Endothelial cell of umbilical vein (primary cell): ENCODE data around the gene PLCH1. TPM values are rescaled to one million over a fixed set of nuclear protein-coding genes. Genes with fewer than 3 reads are reported as not detected.

Experiments used
- BruUV-seq: library from RNA; stranded (reverse); fragments of 400-500 nt; replicated peaks from 2 replicates; lab custom pipeline; 2021; lab: Mats Ljungman, UMichigan
- CTCF ChIA-PET: fragments of 300-600, 350-600 bp; sonication (Branson Sonifier 250); formaldehyde crosslinking; loops from one replicate; lab custom pipeline; 2021; ENCODE audit warnings: antibody characterized with exemption, inconsistent platforms; lab: Charles Lee
- POLR2A ChIA-PET: fragments of 300-600, 350-600 bp; sonication (Branson Sonifier 250); formaldehyde crosslinking; loops from one replicate; lab custom pipeline; 2021; ENCODE audit warnings: antibody characterized with exemption, inconsistent platforms; lab: Charles Lee
- DNase-seq: peaks from one replicate; pipeline ENCODE4 v3.0.0-alpha.2; 2011; ENCODE audit warnings: low read depth, low spot score
- FAIRE-seq: peaks from 2 replicates; lab custom pipeline; 2011; peaks lifted over from hg19 to GRCh38; lab: Jason Lieb, UNC
- H2AFZ ChIP-seq: 2 replicates; pipeline ENCODE4 v1.6.0; 2012; ENCODE audit warnings: low read depth, low read length, control low read depth, inconsistent platforms
- H3K27ac ChIP-seq: 2 replicates; pipeline ENCODE4 v1.5.1; 2011; ENCODE audit warnings: low read depth, mild to moderate bottlenecking, control low read depth, low read length, moderate library complexity; ENCODE audit not compliant: insufficient read depth
- H3K27me3 ChIP-seq, 2 experiments: 2 replicates each; pipeline versions ENCODE4 v1.6.0 to v1.6.1; 2011; ENCODE audit warnings: low read length in 2 of 2, mixed read lengths in 1 of 2; ENCODE audit not compliant: control insufficient read depth in 2 of 2, insufficient read depth in 2 of 2
- H3K36me3 ChIP-seq, 2 experiments: 2 replicates in 1 of 2; 3 replicates in 1 of 2; pipeline ENCODE4 v1.5.1; 2011; ENCODE audit warnings: low read length in 2 of 2, mild to moderate bottlenecking in 1 of 2, moderate library complexity in 1 of 2; ENCODE audit not compliant: control insufficient read depth in 2 of 2, insufficient read depth in 2 of 2; ENCODE audit errors: extremely low read depth in 1 of 2
- H3K4me1 ChIP-seq: 3 replicates; pipeline ENCODE4 v1.5.1; 2011; ENCODE audit warnings: mild to moderate bottlenecking, low read length; ENCODE audit not compliant: control insufficient read depth, insufficient read depth; ENCODE audit errors: extremely low read depth
- H3K4me2 ChIP-seq: 2 replicates; pipeline ENCODE4 v1.6.1; 2011; ENCODE audit warnings: low read length, control low read depth, mixed read lengths; ENCODE audit not compliant: insufficient read depth
- H3K4me3 ChIP-seq, 3 experiments: fragments of 200-600 bp in 1 of 3; sonication (generic), shearing (Covaris generic) in 1 of 3; replicated peaks in 1 of 3; 2 replicates each; pipeline ENCODE4 v1.5.1; 2011 to 2016; ENCODE audit warnings: control low read depth in 3 of 3, low read length in 3 of 3, mild to moderate bottlenecking in 2 of 3, inconsistent platforms in 1 of 3, low read depth in 1 of 3, moderate library complexity in 1 of 3; ENCODE audit not compliant: insufficient read depth in 1 of 3
- H3K79me2 ChIP-seq: 2 replicates; pipeline ENCODE4 v1.6.0; 2012; ENCODE audit warnings: low read length, inconsistent platforms; ENCODE audit not compliant: control insufficient read depth, insufficient read depth
- H3K9ac ChIP-seq: replicated peaks from 2 replicates; pipeline ENCODE3; 2011; ENCODE audit warnings: low read length, control low read depth; ENCODE audit not compliant: insufficient read depth; ENCODE audit errors: extremely low read depth
- H3K9me1 ChIP-seq: replicated peaks from 3 replicates; pipeline ENCODE4 v1.6.0; 2011; ENCODE audit warnings: mild to moderate bottlenecking, low read length; ENCODE audit not compliant: control insufficient read depth, insufficient read depth; ENCODE audit errors: extremely low read depth
- H3K9me3 ChIP-seq: replicated peaks from 2 replicates; pipeline ENCODE4 v1.5.1; 2012; ENCODE audit warnings: low read length, inconsistent platforms; ENCODE audit not compliant: control insufficient read depth, insufficient read depth
- H4K20me1 ChIP-seq: replicated peaks from 2 replicates; pipeline ENCODE3; 2011; ENCODE audit warnings: mild to moderate bottlenecking, low read length; ENCODE audit not compliant: control insufficient read depth, insufficient read depth; ENCODE audit errors: extremely low read depth
- CTCF ChIP-seq, 2 donors: IDR thresholded peaks; 1 replicate in 1 of 2; 2 replicates in 1 of 2; pipeline ENCODE4 v1.5.1; 2011; ENCODE audit warnings: low read length in 2 of 2, mild to moderate bottlenecking in 2 of 2, moderate library complexity in 2 of 2, control low read depth in 1 of 2, inconsistent platforms in 1 of 2, low read depth in 1 of 2; ENCODE audit not compliant: insufficient read depth in 1 of 2; ENCODE audit errors: extremely low read depth in 1 of 2
- EZH2 ChIP-seq: IDR thresholded peaks from 2 replicates; pipeline ENCODE4 v1.6.1; 2012; ENCODE audit warnings: borderline replicate concordance, low read depth, mild to moderate bottlenecking, moderate library complexity, low read length, inconsistent platforms; ENCODE audit not compliant: severe bottlenecking
- FOS ChIP-seq: IDR thresholded peaks from 2 replicates; pipeline ENCODE4 v1.6.1; 2011; ENCODE audit warnings: mild to moderate bottlenecking, low read length, moderate library complexity, borderline replicate concordance; ENCODE audit not compliant: insufficient read depth
- GATA2 ChIP-seq: IDR thresholded peaks from 2 replicates; pipeline ENCODE4 v1.7.0; 2011; ENCODE audit warnings: low read depth, mild to moderate bottlenecking, moderate library complexity, mixed read lengths, low read length; ENCODE audit not compliant: insufficient read length, insufficient read depth
- JUN ChIP-seq: IDR thresholded peaks from 2 replicates; pipeline ENCODE4 v1.6.1; 2011; ENCODE audit warnings: borderline replicate concordance, low read depth; ENCODE audit not compliant: insufficient read length, insufficient read depth
- MYC ChIP-seq: IDR thresholded peaks from one replicate; pipeline ENCODE4 v1.6.1; 2011; ENCODE audit warnings: mild to moderate bottlenecking, low read depth, low read length
- POLR2A ChIP-seq: IDR thresholded peaks from 2 replicates; pipeline ENCODE4 v1.6.1; 2012; ENCODE audit warnings: low read depth, mild to moderate bottlenecking, control low read depth, low read length
- POLR2AphosphoS5 ChIP-seq: IDR thresholded peaks from 2 replicates; pipeline ENCODE4 v1.6.1; 2012; ENCODE audit warnings: low read depth, mild to moderate bottlenecking, control low read depth, low read length, moderate library complexity; ENCODE audit not compliant: insufficient read depth
- dilution Hi-C: fragments of 300-500 bp; cut with MboI; formaldehyde crosslinking; loops from one replicate; pipeline ENCODE4 v1.15.0; 2019; ENCODE audit warnings: low sequenced_read_pairs; ENCODE audit not compliant: extremely low pct_ligation_motif_present
- intact Hi-C: fragments of 100-400 bp; cut with micrococcal nuclease; formaldehyde crosslinking; loops from one replicate; pipeline ENCODE4 v1.10.0; 2022
- polyA plus RNA-seq, 4 experiments: library from polyadenylated mRNA; depleted of rRNA in 3 of 4; stranded (reverse) in 3 of 4; unstranded in 1 of 4; fragments of >200 nt; gene quantifications; 2 replicates each; pipeline versions ENCODE4 v1.2.1 to v1.2.3, GENCODE V29; 2011 to 2012; ENCODE audit warnings: missing spikeins in 1 of 4
- total RNA-seq: library from RNA; stranded (reverse); gene quantifications from 2 replicates; pipeline ENCODE4 v1.2.3, GENCODE V29; 2021
- TF ChIP-seq, protein P1 (sequence below): IDR thresholded peaks from 2 replicates; pipeline ENCODE4 v1.6.1; 2011; ENCODE audit not compliant: insufficient read depth, insufficient read length

PLCH1 gene
- total and polyA plus RNA-seq, 2 donors (not counting 3 experiments of a cell fraction or from before 2014, with no cell fraction given): 0.03 TPM; not detected in 1

DNA sequence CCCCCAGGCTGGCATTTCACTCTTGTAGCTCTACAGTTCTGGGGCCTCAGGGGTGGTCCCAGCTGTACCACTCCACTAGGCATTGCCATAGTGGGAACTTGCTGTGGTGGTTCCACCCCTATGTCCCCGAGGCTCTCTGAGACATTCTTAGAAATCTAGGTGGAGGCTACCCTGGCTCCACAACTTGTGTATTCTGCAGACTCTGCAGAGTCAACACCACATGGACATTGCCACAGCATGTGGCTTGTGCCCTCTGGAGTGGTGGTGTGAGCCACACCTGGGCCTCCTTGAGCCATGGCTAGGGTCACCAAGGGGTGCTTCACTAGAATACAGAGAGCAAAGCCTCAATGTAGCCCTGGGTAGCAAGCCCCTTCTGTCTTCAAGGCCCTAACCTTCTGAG is 397.0 kb downstream of the PLCH1 start:
- H3K4me3 ChIP-seq: no peak overlapping the region
- H3K9me1 ChIP-seq: no peaks in the 10 kb centered on the region
- TF ChIP-seq EZH2: no peak
- TF ChIP-seq CTCF (IDR thresholded peaks at IDR 0.05; ENCODE audit: extremely low read depth in 1 of 2, insufficient read depth in 1 of 2, low read depth in 1 of 2, low read length in 2 of 2): no peak
- TF ChIP-seq MYC: no peak
- no peaks in the 10 kb centered on the region for H3K4me1 ChIP-seq
- intact Hi-C loops (no loop called here), dilution Hi-C loops (no loop called here)
- H4K20me1 ChIP-seq: no peaks in the 10 kb centered on the region
- H3K27me3 ChIP-seq: peaks cover 0 to 2% of the 10 kb centered on the region in 2 experiments
- no peak overlapping the region for H3K9ac ChIP-seq
- H3K4me2 ChIP-seq: no peak overlapping the region
- DNase-seq: no peak
- no peak overlapping the region for H2AFZ ChIP-seq
- ChIA-PET CTCF (interaction anchor here (1.4 kb wide), 1 partner anchor 354 kb away, joined by 3 read pairs; no protein-coding TSS in a partner anchor), POLR2A (no interaction called here)
- no peaks in the 10 kb centered on the region for H3K79me2 ChIP-seq
- H3K27ac ChIP-seq: no peak overlapping the region
- no TSS peak for BruUV-seq
- no peak for FAIRE-seq
- no peaks in the 10 kb centered on the region for H3K36me3 ChIP-seq
- no peaks in the 10 kb centered on the region for H3K9me3 ChIP-seq

DNA sequence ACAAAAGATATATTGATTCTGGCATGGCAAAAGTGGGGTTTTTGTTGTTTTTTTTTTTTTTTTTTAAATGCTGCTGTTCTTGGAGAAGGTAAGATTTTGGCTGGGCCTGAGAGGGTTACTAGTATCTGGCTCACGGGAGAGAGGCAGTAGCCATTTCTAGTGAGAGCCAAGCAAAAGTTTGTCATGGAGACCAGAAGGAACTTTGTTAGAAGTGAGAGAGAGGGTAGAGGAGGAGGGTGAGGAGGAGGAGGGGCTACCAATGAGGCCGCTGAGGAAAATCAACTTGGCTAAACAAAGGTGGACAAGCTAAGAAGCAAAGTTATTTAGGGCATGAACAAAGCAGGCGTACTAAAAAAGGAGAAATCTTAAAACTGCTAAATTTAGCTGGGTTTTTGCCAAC is 402.5 kb downstream of the PLCH1 start:
- Histone ChIP-seq H3K4me3 (no peak overlapping the region), H3K4me1 (no peaks in the 10 kb centered on the region), H4K20me1 (no peaks in the 10 kb centered on the region), H3K36me3 (no peaks in the 10 kb centered on the region), H2AFZ (no peak overlapping the region), H3K9me3 (no peaks in the 10 kb centered on the region), H3K9me1 (no peaks in the 10 kb centered on the region), H3K27ac (no peak overlapping the region), H3K27me3 (peaks cover 0 to 5% of the 10 kb centered on the region in 2 experiments), H3K79me2 (no peaks in the 10 kb centered on the region), H3K4me2 (no peak overlapping the region), H3K9ac (no peak overlapping the region)
- no peak for FAIRE-seq
- DNase-seq: no peak
- dilution Hi-C loops (no loop called here), intact Hi-C loops (no loop called here)
- BruUV-seq: no TSS peak
- TF ChIP-seq MYC: no peak
- no peak for TF ChIP-seq CTCF (IDR thresholded peaks at IDR 0.05; ENCODE audit: extremely low read depth in 1 of 2, insufficient read depth in 1 of 2, low read depth in 1 of 2, low read length in 2 of 2)
- no peak for TF ChIP-seq POLR2AphosphoS5
- TF ChIP-seq, protein P1, sequence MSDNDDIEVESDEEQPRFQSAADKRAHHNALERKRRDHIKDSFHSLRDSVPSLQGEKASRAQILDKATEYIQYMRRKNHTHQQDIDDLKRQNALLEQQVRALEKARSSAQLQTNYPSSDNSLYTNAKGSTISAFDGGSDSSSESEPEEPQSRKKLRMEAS: no peak
- TF ChIP-seq JUN: no peak
- TF ChIP-seq GATA2: no peak
- TF ChIP-seq FOS: no peak
- no peak for TF ChIP-seq EZH2
- TF ChIP-seq POLR2A: no peak
- ChIA-PET CTCF (no interaction called here), POLR2A (no interaction called here)
